ENCODE results near the gene ADCY7.

Gene ADCY7

DNA sequence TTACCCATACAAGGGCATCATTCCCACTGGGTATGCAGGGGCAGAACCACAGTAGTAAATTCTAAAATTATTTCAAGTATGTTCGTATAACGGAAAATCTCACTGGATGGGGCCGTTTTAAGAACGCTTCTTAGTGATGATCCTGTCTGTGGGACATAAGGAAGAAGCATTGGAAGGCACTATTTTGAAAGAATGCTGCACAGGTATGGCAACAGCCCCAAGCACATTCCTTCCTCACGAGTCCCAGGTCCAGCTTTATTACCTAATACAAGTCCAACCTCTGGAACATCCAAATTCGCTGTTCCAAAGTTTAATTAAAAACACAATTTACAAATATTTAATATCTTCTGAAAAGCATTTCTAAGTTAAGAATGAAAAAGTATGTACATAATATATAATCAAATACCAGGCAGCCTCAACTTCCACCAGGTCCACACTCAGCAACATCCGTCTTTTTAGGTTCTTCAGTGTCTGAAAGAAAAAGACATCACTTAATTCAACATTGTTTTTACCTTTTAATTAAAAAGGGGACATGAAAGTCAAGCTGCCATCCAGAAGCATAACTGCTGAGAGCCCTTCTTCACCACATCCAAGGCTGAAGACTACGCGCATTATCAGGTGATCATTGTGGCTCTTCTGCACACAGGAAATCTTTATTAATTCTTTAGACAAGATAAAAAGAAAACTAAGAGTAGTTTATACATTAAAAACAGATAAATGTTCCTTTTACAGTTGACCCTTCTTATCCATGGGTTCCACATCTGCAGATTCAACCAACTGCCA, 52.6 kb downstream of the ADCY7 start:
- TF ChIP-seq, protein P1, sequence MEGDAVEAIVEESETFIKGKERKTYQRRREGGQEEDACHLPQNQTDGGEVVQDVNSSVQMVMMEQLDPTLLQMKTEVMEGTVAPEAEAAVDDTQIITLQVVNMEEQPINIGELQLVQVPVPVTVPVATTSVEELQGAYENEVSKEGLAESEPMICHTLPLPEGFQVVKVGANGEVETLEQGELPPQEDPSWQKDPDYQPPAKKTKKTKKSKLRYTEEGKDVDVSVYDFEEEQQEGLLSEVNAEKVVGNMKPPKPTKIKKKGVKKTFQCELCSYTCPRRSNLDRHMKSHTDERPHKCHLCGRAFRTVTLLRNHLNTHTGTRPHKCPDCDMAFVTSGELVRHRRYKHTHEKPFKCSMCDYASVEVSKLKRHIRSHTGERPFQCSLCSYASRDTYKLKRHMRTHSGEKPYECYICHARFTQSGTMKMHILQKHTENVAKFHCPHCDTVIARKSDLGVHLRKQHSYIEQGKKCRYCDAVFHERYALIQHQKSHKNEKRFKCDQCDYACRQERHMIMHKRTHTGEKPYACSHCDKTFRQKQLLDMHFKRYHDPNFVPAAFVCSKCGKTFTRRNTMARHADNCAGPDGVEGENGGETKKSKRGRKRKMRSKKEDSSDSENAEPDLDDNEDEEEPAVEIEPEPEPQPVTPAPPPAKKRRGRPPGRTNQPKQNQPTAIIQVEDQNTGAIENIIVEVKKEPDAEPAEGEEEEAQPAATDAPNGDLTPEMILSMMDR (IDR thresholded peaks at IDR 0.05), result no peak

DNA sequence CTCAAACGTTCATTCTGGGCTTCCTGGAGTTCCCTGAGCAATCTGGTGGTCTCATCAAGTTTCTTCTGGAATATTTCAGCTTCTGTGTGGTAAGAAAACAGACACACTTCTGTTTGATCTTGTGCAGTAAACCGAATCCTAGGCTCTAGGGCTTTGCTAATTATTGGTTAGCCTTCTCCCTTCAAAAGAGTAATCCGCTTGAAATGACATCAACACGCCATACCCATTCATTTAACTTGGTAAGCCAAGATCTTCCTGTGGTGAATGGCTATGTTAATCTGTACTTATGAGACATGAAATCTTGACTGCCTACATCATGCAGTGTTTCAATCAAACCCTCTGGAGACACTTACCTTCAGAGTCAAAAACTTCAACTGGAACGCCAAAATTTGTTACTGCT, 54.0 kb downstream of the ADCY7 start:
- TF ChIP-seq, protein P1 (IDR thresholded peaks at IDR 0.05), result no peak

DNA sequence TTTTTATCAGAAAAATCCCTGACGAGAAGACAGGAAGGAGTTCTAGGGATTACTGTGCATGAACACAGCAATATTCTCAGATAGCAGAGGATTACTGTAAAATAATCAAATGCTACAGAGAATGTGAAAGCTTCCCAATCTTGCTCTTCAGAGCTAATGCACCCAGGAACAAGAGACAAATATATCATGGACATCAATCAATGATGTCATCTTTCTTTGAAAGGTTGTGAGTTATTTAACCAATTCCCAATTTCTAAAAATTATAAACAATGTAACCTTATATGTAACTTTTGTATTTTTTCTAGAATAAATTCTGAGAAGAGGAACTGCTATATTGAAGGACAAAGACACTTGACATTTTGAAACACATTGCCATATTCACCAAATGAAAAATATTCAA, 56.0 kb downstream of the ADCY7 start:
- TF ChIP-seq, protein P1 (IDR thresholded peaks at IDR 0.05), result no peak

DNA sequence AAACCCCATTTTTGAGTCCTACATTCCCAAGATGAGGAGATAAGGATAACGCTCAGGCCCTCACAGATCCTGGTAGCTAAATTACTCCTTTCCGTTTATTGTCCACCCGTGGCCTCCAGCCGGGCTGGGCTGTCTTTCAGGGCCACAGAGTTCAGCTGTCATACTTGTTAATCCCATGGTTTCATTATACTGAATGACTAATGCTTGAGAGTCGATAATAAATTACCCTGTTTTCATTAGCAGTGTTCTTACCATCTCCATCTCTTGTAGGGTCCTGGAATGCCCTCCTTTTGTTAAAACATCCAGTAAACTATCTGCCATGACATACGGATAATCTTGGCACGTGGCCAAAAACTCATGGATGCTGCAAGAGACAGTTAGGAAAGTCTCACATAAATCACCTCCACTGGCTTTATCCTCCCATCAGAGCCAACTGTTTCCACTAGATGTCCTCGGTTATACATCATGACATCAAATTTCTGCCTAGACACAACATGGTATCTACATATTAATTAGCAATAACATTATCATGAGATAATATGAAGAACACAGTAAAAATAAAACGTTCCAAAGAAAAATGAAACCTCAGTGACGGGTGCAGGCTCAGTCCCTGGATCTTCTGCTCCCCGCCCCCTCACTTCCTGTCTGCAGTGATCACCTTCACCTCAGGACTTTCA, 57.1 kb downstream of the ADCY7 start:
- TF ChIP-seq, protein P1 (IDR thresholded peaks at IDR 0.05), result peak; percentile 42; the same call in 1 of the 2 replicates

DNA sequence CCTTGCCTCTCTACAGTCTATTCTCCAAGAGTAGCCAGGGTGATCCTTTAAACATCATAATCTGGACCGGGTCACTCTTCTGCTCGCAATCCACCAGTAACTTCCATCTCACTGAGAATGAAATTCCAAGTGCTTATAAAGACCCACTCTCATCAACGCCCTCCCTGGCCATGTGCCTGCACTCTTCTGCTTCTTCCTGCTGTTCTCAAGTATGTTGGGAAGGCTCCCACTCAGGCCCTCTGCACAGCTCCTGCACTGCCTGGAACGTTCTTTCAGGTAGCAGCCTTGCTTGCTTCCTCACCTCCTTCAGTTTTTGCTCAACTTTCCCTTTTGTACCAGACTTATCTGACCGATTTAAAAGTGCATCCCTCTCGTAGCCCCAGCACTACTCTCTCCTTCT, 58.0 kb downstream of the ADCY7 start:
- TF ChIP-seq, protein P1 (IDR thresholded peaks at IDR 0.05), result no peak

DNA sequence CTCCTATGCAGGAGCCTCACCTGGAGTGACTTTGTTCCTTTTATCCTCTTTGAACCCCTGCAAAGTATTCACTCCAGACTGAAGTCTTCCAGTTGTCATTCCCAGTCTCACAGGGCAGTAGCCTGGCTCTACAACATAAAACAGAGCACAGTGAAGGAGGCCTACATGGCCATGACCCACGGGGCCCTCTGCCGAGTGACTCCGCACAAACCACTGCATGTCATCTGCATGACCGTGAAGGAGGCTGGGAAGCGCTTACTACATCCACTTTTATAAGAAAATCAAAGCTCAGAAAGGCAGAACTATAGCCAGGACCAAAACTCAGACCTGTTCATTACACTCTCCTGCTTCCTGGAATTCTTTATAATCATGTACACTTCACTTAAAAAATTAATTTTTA, 59.9 kb downstream of the ADCY7 start:
- TF ChIP-seq, protein P1 (IDR thresholded peaks at IDR 0.05), result no peak

DNA sequence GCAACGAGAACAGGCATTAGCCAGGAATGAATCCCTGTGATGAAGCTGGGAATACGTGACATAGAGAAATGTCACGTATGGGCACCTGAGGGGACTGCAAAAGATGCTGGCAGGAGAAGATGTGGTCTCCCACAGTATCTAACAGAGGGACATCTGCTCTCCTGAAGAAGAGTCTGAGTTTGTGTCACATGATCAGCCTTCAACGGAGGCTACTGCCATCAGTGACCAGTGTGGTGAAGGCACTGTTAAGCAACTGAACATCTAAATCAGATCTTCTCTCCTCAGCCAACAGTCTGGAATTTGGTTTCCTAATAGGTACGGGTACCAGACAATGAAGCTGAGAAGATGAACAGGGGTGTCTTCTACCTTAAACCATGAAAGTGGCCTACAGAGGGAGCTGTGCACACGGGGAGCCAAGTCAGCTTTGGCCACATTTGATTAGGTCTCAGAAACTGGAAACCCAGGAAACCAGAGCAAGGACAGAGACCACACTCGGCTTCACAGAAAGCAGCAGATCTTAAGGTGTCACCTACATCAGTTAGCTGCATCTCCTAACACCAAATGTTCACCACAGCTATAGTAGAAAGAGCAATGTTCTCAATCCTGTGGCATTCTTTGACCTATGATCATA, 60.6 kb downstream of the ADCY7 start:
- TF ChIP-seq, protein P1 (IDR thresholded peaks at IDR 0.05), result peak; percentile 59

Measured in LNCAP (cell line).